SK-N-SH (cell line): ENCODE measurements around the gene PANK4. TPM values are rescaled to one million over a fixed set of nuclear protein-coding genes. Genes with fewer than 3 reads are reported as not detected.

Experiments
- CTCF ChIA-PET: fragments of 300-600, 350-600 bp; formaldehyde crosslinking; extraction: SDS; loops from one replicate; lab custom pipeline; 2021; lab: Yijun Ruan, JAX
- POLR2A ChIA-PET: fragments of 350-600 bp; sonication (Branson Sonifier 250); formaldehyde crosslinking; extraction: SDS; loops from one replicate; lab custom pipeline; 2020; ENCODE audit warnings: antibody characterized with exemption, inconsistent platforms; lab: Yijun Ruan, JAX
- DNase-seq: peaks from one replicate; pipeline ENCODE4 v3.0.0; 2012
- H2AFZ ChIP-seq: fragments of 200-600 bp; sonication (generic); 2 replicates; pipeline ENCODE4 v1.8.1; 2016; ENCODE audit warnings: antibody characterized with exemption, mild to moderate bottlenecking, low read depth
- H3F3A ChIP-seq: fragments of 200-600 bp; sonication (generic); replicated peaks from 2 replicates; pipeline ENCODE3; 2016; ENCODE audit warnings: antibody characterized with exemption, mild to moderate bottlenecking; ENCODE audit not compliant: insufficient read depth
- H3K27ac ChIP-seq, 2 experiments: fragments of 200-500 bp in 1 of 2; fragments of 200-600 bp in 1 of 2; sonication (Bioruptor generic) in 1 of 2; sonication (generic), shearing (Covaris generic) in 1 of 2; 2 replicates each; pipeline versions ENCODE4 v1.5.1 to v1.6.1; 2014 to 2016; ENCODE audit warnings: low read depth in 2 of 2, inconsistent platforms in 1 of 2, low read length in 1 of 2, mild to moderate bottlenecking in 1 of 2, mixed read lengths in 1 of 2
- H3K27me3 ChIP-seq: fragments of 200-600 bp; sonication (generic), shearing (Covaris generic); 2 replicates; pipeline ENCODE4 v1.6.1; 2016; ENCODE audit warnings: mixed run types; ENCODE audit not compliant: insufficient read depth
- H3K36me3 ChIP-seq, 2 experiments: fragments of 200-500 bp in 1 of 2; fragments of 200-600 bp in 1 of 2; sonication (Bioruptor generic) in 1 of 2; sonication (generic) in 1 of 2; replicated peaks in 1 of 2; 2 replicates each; pipeline versions ENCODE3 to v1.5.1; 2014 to 2016; ENCODE audit warnings: low read length in 1 of 2, mild to moderate bottlenecking in 1 of 2; ENCODE audit not compliant: insufficient read depth in 2 of 2, control insufficient read depth in 1 of 2
- H3K4me1 ChIP-seq, 2 experiments: fragments of 200-500 bp in 1 of 2; fragments of 200-600 bp in 1 of 2; sonication (Bioruptor generic) in 1 of 2; sonication (generic), shearing (Covaris generic) in 1 of 2; 2 replicates each; pipeline versions ENCODE4 v1.5.1 to v1.6.1; 2014 to 2016; ENCODE audit warnings: low read depth in 1 of 2, low read length in 1 of 2, mixed run types in 1 of 2; ENCODE audit not compliant: insufficient read depth in 2 of 2, control insufficient read depth in 1 of 2
- H3K4me2 ChIP-seq: fragments of 200-600 bp; sonication (generic), shearing (Covaris generic); 2 replicates; pipeline ENCODE4 v1.6.1; 2017; ENCODE audit warnings: mixed run types
- H3K4me3 ChIP-seq, 2 experiments: fragments of 200-500 bp in 1 of 2; fragments of 200-600 bp in 1 of 2; sonication (Bioruptor generic) in 1 of 2; sonication (generic), shearing (Covaris generic) in 1 of 2; 2 replicates each; pipeline versions ENCODE4 v1.5.1 to v1.8.1; 2014 to 2016; ENCODE audit warnings: low read depth in 2 of 2, inconsistent platforms in 1 of 2, low read length in 1 of 2, mild to moderate bottlenecking in 1 of 2, mixed read lengths in 1 of 2, moderate library complexity in 1 of 2
- H3K79me2 ChIP-seq: fragments of 200-600 bp; sonication (generic); 2 replicates; pipeline ENCODE4 v1.8.1; 2017; ENCODE audit warnings: mild to moderate bottlenecking; ENCODE audit not compliant: insufficient read depth
- H3K9ac ChIP-seq: fragments of 200-600 bp; sonication (generic); 2 replicates; pipeline ENCODE4 v1.6.1; 2017; ENCODE audit warnings: mixed run types
- H3K9me2 ChIP-seq: fragments of 200-600 bp; sonication (generic); 2 replicates; pipeline ENCODE4 v1.6.1; 2017; ENCODE audit warnings: mixed run types
- H3K9me3 ChIP-seq: fragments of 200-600 bp; sonication (generic); 2 replicates; pipeline ENCODE4 v1.6.1; 2017; ENCODE audit warnings: mixed run types, mild to moderate bottlenecking, moderate library complexity
- H4K20me1 ChIP-seq: fragments of 200-600 bp; sonication (generic); 2 replicates; pipeline ENCODE4 v1.6.1; 2017; ENCODE audit warnings: mild to moderate bottlenecking, mixed run types; ENCODE audit not compliant: insufficient read depth
- ELF1 ChIP-seq: IDR thresholded peaks from 2 replicates; pipeline ENCODE4 v1.4.0; 2012
- EP300 ChIP-seq, 2 experiments: IDR thresholded peaks; 2 replicates each; pipeline versions ENCODE4 v1.4.0 to v1.6.1; 2012; ENCODE audit warnings: borderline replicate concordance in 1 of 2, low read depth in 1 of 2, low read length in 1 of 2
- GABPA ChIP-seq: IDR thresholded peaks from 2 replicates; pipeline ENCODE4 v1.4.0; 2012; ENCODE audit warnings: low read depth, mild to moderate bottlenecking
- GATA2 ChIP-seq: sonication (generic); formaldehyde crosslinking; IDR thresholded peaks from 2 replicates; pipeline ENCODE4 v1.5.0; 2020; ENCODE audit warnings: mild to moderate bottlenecking, missing genetic modification reagents
- TCF12 ChIP-seq: IDR thresholded peaks from 2 replicates; pipeline ENCODE4 v1.4.0; 2012
- WGBS: methylation state at CpG from one replicate; pipeline ENCODE4 v1.1.6; 2017; ENCODE audit warnings: low lambda C conversion rate; 5-methylcytosine and 5-hydroxymethylcytosine counted together
- polyA plus RNA-seq, 3 experiments: library from polyadenylated mRNA; depleted of rRNA; stranded (reverse); fragments of >200 nt; gene quantifications; 2 replicates each; pipeline ENCODE4 v1.2.3, GENCODE V29; 2012
- TF ChIP-seq, protein P1 (sequence below): IDR thresholded peaks from 2 replicates; pipeline ENCODE4 v1.4.0; 2012; ENCODE audit warnings: low read depth

PANK4 gene
- polyA plus RNA-seq, 1 of the 3 experiments (the other 2 are of a cell fraction), result 16.6 TPM

DNA sequence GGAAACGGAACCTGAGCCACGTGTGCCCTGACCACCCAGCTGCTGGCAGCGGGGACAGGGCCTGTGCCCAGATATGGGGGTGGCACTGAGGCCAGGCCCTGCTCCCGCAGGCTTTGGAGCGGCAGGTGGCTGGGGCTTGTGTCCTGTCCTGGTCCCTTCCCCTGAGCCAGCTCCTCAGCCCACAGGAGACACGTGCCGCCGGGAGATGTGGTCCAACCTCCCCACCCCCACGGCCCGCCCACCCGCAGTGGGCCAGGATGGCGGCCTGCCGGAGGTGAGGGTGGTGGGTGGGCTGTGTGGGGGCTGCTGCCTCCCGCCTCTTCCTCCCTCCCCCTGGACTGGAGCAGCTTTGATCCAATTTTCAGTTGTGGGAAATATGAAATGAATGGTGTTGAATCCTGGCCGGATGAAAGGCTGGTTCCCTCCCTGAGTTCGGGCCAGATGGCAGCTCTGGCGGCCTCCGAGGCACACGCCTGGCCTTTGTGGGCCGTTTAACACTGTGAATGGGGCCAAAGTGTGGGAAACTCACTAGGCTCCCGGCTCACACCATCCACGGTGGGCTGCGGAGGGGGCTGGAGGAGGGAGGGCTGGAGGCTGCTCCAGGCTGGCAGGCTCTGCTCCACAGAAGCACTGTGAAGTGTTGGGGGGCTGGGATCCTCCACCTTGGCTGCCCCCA is 6.2 kb upstream of the PANK4 start:
- CTCF ChIA-PET, result interaction anchor here (1.0 to 7.7 kb wide), 3 partner anchors 12 to 73 kb away, joined by 5 to 35 read pairs (median 21); no protein-coding TSS in a partner anchor
- H3K79me2 ChIP-seq, result no peaks in the 10 kb centered on the region
- no peak overlapping the region for H2AFZ ChIP-seq
- H3K36me3 ChIP-seq, result no peaks in the 10 kb centered on the region
- no peak for TF ChIP-seq EP300 (IDR thresholded peaks at IDR 0.05; ENCODE audit: borderline replicate concordance in 1 of 2, low read depth in 1 of 2, low read length in 1 of 2)
- TF ChIP-seq, protein P1, sequence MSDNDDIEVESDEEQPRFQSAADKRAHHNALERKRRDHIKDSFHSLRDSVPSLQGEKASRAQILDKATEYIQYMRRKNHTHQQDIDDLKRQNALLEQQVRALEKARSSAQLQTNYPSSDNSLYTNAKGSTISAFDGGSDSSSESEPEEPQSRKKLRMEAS, result no peak
- TF ChIP-seq GABPA, result no peak
- no peak overlapping the region for H3K27ac ChIP-seq
- 74% methylated on average over 5 of the region's 23 CpGs for WGBS
- H3K27me3 ChIP-seq, result peaks cover 6% of the 10 kb centered on the region; the same call in 1 of the 2 replicates
- no peak overlapping the region for H3K4me2 ChIP-seq
- POLR2A ChIA-PET, result interaction anchor here (0.8 kb wide), 1 partner anchor 11 kb away, joined by 3 read pairs; no protein-coding TSS in a partner anchor
- H3K9me2 ChIP-seq, result no peaks in the 10 kb centered on the region
- H3F3A ChIP-seq, result no peaks in the 10 kb centered on the region
- no peaks in the 10 kb centered on the region for H4K20me1 ChIP-seq
- no peaks in the 10 kb centered on the region for H3K9me3 ChIP-seq
- DNase-seq, result no peak
- no peak overlapping the region for H3K4me3 ChIP-seq
- no peak overlapping the region for H3K9ac ChIP-seq
- peaks cover 0 to 18% of the 10 kb centered on the region in 2 experiments; a peak in 1 of 4 replicates for H3K4me1 ChIP-seq

DNA sequence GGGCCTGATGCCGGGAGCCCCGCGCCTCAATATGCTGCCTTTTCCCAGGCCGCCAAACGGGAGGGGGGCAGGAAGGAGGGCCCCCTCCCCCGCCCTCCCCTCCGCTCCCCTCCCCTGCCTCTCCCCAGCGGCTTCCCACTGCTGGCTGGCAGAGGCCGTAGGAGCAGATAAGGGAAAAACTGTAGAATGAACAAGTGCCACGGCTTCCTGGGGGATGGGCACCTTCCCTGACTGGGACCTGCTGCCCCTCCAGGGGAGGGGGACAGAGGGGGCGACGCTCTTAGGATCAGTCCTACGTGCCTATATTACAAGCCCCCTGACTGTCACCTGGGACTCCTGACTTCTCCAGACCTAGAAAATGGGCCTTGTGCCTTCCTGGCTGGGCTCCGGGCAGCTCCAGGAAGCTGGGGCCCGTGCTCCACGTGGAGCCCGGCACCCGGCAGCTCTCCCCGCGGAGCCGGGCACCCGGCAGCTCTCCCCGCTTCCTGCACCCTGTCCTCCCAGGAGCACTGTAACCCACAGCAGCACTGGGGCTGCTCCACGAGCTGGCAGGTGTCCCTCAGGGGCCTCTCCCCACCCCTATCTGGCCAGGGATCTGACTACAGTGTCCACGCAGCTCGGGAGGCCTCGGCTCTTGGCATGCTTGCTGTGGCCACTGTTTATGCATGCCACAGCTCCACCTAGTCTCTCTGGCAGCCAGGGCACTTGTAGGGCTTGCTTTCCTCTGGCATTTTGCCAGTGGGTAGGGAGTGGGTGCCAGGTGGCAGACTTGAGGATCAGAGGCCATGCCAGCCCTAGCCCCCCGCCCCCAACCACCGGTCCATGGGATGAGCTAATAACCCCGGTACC is 4.3 kb upstream of the PANK4 start:
- ChIA-PET POLR2A (interaction anchor here (0.8 to 1.2 kb wide), 3 partner anchors 13 to 56 kb away, joined by 3 to 6 read pairs (median 3); no protein-coding TSS in a partner anchor), CTCF (interaction anchor here (0.8 to 7.7 kb wide), 7 partner anchors 10 to 336 kb away, joined by 3 to 35 read pairs (median 4); partner anchors contain the start of gene FAAP20)
- H3K4me3 ChIP-seq, result no peak overlapping the region
- no peaks in the 10 kb centered on the region for H3F3A ChIP-seq
- peaks cover 0 to 29% of the 10 kb centered on the region in 2 experiments; a peak in 2 of 4 replicates for H3K4me1 ChIP-seq
- no peaks in the 10 kb centered on the region for H3K9me2 ChIP-seq
- H3K79me2 ChIP-seq, result peaks cover 2% of the 10 kb centered on the region
- TF ChIP-seq TCF12, result no peak
- TF ChIP-seq, protein P1, result no peak
- no peak for TF ChIP-seq ELF1
- peak; percentile 30; the same call in 1 of the 2 replicates for TF ChIP-seq GATA2
- DNase-seq, result peak; percentile 65
- peaks cover 6% of the 10 kb centered on the region; the same call in 1 of the 2 replicates for H3K27me3 ChIP-seq
- H3K9ac ChIP-seq, result no peak overlapping the region
- no peaks in the 10 kb centered on the region for H3K9me3 ChIP-seq
- H3K4me2 ChIP-seq, result no peak overlapping the region
- H3K36me3 ChIP-seq, result no peaks in the 10 kb centered on the region
- WGBS, result 19% methylated on average over 6 of the region's 30 CpGs
- H3K27ac ChIP-seq, result no peak overlapping the region
- no peak overlapping the region for H2AFZ ChIP-seq
- H4K20me1 ChIP-seq, result peaks cover 2% of the 10 kb centered on the region
